NCI-H524 treated with DMSO at 0.1 percent for 48 hours (cell line): ENCODE results near the gene MYO1E.
"Not testable (repeated sequence)": the region's sequence is repeated elsewhere in the genome, so short reads cannot be mapped to it uniquely, and the experiment has no call there.

Source experiments
- DNase-seq: peaks from one replicate; lab custom pipeline; 2025; lab: John Stamatoyannopoulos, UW

Gene MYO1E

DNA sequence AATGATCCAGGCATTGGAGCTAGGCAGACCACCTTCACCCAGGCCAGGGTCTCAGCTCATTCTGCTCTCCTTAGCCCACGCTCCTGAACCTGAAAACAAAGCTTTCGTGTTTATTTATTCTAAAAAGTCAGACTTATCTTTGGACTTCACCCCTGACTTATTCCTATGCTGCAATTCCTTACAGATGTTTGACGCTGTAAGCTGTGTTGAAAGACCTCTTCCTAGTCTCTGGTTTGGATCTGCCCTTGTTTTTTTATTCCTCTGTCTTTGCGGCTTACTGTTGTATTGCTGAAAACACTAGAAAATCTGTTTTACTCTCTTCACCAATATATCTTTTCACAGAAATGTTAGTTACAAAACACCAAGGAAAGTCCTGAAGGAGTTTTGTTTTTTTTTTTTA, 206.5 kb downstream of the MYO1E start:
- no peak for DNase-seq

DNA sequence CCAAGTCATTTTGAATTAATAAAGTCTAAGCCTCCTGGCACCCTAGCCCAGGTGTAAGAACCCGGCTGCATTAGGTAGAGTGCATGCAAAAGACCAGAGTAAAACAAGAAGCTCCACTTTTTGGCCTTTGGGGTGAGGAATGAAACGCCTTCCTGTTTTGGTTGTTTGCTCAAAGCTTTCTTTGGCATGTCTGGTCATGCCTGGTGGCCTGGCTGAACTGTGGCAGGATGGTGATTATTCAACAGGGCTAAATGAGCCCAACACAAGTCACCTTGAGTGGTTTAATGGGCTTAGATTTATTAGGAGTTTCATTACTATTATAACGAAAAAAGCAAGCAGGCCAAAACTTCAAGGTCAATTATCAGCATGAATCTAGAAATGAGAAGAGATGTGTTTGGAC, 206.9 kb downstream of the MYO1E start:
- no peak for DNase-seq

DNA sequence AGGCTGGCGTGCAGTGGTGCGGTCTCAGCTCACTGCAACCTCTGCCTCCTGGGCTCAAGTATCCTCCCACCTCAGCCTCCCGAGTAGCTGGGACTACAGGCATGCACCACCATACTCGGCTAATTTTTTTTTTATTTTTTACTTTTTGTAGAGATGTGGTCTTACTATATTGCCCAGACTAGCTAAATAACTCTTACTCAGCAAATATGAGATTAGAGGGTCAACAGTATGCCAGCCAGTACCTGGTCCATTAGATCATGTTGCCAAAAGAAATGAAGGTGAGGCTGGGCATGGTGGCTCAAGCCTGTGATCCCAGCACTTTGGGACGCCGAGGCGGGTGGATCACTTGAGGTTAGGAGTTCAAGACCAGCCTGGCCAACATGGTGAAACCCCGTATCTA, 210.6 kb downstream of the MYO1E start:
- not testable (repeated sequence) for DNase-seq

DNA sequence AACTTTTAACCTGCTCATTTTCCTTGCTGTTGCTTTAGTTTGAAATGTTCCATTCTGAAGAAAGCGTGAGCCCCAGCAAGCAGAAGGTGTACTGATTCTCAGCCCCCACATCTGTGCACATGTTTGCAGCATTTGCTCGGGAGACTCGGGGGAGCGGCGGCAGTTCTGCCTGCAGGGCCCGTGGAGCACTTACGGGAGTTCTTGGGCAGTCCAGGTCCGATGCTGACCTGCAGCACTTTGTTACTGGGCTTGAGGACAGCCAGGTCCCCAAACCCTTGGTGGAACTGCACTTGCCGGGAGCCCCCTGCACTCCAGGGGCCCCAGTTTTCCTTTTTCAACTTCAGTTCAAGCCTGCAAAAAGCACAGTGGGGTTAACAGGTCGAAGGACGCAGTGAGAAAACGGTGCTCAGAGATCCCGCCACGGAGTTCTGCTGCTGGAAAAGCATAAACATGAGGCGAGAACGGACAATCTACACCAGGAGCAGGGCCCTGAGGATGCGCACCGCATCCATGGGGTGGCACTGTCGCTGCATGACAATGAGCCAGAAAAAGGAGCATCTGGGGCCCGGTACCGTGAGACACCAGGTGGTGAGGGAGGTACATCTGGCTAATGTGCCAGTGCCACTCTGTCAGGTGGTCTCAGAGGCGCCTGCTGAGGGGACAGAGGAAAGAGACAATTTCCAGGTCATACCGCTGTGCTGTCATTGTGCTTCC, 211.6 kb downstream of the MYO1E start:
- DNase-seq, result peak; percentile 28

DNA sequence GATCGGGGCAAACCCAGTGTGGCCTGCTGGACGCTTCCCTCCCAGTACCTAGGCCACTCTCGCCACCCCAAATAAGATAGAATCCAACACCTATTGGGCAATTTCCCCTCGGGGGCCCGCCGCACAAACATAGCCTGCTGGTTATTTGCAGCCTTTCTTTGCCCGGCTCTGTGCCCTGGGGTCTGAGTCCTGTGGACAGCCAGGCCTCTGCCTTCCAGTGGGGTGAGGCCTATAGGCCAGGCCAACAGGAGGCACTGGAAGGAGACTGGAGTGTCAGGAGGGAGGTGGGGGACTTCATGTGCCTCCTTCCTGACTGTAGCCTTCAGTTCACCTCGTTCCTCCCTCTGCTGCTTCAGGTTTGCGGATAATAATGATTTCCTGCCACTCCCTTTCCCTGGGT, 213.5 kb downstream of the MYO1E start:
- no peak for DNase-seq

DNA sequence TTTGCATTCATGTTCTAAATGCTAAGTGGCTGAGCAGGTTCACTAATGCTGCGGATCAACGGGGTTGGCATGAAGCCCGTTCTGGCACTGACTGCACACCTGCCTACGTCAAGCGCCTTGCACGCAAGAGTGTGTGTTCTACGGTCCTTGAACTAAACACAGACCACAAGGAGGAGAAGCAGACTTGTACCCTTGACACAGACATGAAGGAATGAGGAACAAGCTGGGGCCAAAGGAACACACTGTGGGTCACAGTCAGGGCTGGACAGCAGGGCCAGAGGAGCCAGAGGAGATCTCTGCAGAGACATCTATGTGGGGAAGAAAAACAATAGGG, 214.0 kb downstream of the MYO1E start:
- DNase-seq, result no peak

DNA sequence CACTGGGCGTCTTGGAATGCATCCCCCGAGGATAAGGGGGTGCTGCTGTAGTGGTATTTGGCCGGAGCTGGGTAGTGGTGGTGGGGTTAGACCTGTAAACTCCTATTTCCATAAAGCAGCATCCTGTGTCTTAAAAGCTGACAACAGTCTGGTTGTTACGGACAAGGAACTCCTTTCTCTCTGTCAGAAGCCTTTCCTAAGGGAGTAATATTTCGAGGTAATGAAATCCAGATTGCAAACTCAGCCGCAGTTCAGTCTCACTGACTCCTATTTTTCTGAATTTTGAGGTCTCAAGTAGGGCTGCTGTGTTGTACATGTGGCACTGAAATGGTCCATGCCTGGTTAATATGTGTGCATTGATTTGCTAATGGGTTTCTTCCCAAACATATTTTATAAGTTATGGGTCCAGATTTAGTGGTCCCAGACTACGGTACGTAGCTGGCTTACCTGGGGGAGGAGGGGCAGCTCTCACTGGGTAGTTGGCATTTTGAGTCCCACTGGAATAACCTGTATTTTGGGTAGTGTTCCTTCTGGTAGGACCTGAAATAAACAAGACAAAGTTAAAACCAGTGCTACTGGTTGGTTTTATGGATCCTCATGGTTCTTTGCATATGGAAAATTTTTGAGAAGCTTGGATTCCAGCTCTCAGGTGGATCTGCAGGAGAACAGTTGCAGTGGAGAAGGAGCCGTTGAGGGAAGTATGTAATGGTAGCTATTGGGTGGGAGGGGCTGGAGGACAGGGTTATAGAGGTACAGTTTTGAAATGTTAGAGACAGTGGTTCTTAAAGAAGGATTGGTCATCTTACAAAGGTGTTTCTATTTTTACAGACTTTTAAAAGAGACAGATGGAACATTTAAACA, 214.6 kb downstream of the MYO1E start:
- DNase-seq, result no peak

DNA sequence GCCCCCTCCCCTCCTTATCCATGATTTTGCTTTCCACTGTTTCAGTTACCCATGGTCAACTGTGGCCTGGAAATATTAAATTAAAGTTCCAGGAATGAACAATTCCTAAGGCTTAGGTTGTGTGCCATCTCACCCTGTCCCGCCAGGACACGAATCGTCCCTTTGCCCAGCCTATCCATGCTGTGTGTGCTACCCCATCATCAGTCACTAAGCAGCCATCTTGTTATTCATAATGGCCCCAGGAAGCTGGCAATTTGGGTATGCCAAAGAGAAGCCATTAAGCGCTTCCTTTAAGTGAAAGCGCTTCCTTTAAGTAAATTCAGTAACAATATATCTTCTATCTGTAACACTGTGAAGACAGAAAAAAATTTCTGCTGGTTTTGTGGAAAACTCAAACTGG, 215.3 kb downstream of the MYO1E start:
- DNase-seq, result no peak

DNA sequence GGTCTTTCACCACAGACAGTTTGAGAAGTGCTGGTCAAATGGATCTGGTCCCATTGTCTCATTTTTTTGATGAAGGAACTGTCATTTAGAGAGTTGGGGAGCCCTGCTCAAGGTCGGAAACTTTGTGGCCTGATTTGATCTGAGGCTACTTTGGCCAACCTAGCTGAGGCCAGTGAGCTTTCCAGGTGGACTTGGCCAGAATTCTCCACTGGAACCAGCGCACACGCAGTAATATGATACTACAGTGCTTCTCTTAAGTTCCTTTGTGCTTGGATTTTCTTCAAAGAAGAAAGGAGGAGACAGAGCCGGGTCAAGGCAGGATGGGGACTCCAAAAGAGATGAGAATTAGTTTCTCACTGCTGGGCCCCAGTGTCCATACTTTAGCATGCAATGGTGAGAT, 217.2 kb downstream of the MYO1E start:
- no peak for DNase-seq

DNA sequence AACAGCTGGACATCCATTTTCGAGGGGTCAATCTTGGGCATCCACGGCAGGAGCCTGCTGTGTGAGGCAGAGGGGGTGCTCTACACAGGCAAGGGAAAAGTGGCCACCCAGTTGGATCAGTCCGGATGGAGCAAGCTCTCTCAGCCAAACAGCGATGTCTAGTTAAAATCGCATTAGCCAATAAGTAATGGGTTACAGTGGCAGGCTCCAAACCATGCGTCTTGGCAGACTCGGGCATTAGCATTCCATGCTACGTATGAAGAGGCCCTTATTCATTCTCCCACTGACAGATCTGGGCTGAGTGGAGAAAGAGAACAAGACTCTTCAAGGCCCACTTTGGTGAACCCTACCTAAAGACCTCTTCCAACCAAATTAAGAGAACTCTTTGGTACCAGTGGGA, 218.4 kb downstream of the MYO1E start:
- DNase-seq, result no peak

DNA sequence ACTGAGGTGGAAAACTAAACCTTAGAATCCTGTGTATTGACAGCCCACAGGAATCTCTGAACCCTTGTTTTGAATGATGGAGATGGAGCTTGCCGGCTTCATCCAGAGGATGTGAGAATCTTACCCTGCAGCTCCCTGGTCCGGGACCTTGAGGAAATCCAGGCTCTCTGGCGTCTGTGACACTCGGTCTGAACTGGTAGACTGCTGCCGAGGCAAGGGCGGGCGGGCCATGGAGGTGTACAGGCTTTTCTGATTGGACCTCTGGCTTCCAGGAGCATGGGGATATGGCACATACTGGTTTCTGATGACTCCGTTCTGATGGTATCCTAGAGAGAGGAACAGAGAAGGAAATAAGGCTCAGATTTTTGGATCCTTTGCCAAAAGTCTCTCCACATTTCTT, 219.2 kb downstream of the MYO1E start:
- no peak for DNase-seq

DNA sequence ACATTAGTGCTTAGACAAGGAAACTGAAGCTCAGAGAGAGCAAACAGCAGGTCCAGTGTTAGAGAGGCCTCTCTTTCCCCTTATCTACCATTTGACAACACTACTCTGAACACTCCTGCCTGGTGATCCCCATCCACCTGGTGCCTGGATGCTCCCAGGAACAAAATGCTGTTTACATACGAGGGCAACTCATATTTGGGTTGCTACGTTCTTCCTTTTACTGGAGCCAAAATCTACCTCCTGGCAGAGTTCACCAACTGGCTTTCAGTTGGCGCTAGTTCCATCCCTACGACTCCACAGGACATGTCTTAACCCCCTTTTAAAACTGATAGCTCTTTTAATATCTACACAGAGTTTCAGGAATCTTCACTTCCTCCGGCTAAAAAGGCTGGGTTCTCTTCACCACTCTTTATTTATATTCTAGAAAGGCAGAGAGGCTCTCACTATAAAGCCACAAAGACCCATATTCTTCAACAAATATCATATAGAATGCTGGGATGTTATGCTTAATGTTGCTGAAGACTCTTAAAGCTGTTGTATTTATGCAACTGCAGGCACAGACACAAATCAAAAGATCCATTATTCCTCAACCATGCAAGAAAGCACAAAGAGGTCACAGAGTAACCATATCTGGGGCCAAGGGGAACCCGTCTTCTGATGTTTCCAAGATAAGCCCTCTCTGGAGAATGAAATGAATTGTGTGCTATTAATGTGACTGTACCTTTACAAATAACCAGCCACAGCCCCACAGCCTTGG, 219.8 kb downstream of the MYO1E start:
- no peak for DNase-seq

DNA sequence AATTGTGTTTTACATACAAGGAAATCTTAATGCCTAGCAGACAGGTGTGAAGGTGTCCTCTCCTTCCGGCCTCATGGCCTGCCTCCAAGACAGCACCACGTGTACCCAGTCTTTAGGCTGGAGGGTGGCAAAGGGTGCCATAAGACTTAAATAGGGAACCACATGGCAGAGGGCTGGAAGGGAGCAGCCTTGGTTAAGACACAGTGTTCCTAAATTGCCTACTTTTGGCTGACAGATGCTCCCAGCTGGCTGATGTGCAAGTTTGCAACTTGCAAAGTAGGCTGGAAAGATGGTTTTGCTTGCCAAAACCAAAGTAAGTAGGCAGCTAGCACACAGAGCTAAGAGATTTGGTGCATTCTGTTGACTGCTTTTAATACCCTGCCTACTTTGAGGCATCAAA, 222.5 kb downstream of the MYO1E start:
- no peak for DNase-seq

DNA sequence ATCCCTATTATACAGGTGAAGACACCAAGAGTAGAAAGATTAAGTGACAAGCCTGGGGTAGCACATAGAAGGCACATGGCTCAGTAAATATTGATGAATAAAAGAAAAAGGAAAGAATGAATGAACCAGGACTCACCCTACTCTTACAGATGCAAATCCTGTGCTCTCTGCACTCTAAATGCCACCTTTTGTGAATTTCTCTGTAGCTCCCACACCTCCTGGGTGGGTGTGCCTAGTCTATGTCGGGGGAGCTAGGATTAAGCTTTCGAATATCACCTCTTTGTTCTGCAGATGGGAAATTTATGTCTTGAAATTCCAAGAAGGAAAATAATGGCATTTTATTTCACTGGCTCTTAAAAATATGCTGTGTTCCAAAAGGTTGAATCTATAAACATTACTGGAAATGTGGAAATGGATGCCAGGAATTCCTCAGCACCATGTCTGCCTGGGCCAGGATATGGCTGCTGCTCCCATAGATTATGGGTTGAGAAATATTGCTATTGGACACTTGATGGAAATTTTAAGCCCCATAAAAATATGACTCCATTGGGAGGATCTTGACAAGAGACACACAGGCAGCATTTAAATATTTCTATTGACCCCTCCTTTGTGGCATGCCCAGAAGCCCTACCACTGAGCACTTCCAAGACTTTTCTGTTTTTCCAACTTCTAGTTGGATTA, 224.4 kb downstream of the MYO1E start:
- no peak for DNase-seq

DNA sequence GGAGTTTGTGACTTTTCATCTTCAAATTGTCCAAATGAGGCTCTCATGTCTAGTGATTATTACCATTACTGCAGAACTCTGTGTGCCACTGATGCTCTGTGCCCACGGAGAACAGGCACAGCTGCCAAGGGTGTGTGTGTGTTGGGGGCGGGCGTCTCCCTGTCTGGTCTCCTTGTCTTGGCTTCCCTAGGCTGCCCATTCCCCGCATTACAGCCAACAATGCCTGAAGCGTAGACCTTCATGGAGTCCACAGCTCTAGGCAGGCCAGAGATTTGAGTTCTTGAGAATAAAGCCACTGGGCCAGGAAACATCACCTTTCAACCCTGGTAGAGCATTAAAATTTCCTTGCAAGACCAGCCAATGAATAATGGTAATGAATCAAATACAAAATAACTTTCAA, 225.0 kb downstream of the MYO1E start:
- no peak for DNase-seq

DNA sequence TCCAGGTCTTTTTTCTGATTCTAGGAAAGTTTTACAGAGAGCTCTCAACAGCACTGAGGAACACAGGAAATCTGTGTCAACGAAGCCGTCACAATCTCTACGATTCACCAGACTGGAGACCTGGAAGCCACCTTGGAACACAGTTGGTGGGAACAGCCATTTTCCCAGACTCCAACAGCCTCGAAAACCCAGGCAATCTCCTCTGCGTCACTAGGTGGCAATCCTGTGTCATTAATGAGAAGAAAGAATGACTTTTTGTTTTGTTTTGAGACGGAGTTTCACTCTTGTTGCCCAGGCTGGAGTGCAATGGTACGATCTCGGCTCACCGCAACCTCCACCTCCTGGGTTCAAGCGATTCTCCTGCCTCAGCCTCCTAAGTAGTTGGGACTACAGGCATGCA, 228.1 kb downstream of the MYO1E start:
- not testable (repeated sequence) for DNase-seq

DNA sequence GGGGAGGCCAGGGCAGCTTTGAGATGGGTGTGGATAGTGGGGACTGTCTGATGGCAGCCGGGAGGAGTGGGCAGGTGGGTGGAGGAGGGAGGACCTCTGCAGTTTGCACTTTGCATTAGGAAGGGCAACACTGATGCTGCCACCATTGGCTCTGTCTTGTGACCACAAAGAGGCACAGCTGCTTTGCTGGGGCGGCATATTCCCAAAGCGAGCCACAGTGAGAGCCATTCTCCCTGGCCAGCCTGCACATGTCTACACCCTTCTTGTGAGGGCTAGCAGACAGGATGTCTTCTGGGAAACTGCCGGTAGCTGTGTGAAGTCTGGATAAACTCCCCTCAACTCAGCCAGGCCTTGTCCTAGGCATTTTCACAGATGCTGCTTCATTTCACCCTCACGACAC, 229.4 kb downstream of the MYO1E start:
- DNase-seq, result no peak

DNA sequence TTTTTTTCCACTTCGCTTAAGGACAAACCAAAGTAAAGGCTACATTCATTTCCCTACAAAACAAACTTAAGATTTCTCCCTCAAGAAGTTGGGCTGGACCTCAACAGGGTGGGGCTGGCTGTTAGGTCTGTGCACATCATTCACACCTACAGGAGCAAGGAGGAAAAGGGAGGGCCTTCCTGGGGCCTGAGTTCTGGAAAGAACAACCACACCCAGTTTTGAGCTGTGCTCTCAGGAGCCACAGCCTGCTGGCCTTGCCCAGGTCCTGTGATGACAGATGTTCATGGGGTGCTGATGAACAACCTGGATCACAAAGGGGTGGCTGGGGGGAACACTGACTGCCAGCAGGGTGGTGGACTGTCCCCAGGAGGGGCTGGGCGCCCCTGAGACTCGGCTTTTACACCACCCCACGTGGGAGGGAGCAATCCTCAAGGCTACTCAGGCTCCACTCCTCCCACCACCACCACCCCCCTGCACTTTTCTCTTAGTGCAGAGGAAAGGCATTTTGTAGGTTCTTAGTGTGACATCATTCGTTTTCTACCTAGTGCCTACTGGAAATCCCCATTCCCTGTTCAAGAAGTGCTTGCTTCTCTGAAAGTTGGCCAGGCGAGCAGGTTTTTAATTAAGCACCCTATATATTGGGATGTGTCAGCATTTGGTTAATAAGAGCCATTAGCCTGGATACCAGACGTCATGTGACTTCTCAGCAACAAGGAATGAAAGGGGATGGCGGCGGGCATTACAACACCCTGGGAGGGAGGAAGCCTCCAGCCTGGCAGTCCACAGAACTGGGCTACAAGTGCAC, 232.0 kb downstream of the MYO1E start:
- no peak for DNase-seq

DNA sequence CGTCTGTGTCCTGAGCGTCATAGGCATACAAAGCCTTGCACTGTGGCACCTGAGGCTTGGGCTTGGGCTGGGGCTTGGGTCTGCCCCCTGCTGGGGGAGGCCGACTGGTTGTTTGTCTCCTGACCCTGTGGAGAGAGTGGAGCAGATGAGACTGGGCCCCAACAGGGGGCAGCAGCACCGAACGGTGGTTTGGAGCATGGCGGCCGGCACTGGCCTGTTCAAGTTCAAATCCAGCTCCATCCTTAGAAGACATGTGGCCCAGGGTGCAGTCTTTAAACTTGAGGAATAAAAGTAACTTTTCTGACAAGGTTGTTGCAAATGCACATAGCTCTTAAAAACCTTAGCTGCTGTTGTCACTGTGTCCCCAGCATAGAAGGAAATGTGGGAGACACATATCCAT, 234.4 kb downstream of the MYO1E start:
- no peak for DNase-seq

DNA sequence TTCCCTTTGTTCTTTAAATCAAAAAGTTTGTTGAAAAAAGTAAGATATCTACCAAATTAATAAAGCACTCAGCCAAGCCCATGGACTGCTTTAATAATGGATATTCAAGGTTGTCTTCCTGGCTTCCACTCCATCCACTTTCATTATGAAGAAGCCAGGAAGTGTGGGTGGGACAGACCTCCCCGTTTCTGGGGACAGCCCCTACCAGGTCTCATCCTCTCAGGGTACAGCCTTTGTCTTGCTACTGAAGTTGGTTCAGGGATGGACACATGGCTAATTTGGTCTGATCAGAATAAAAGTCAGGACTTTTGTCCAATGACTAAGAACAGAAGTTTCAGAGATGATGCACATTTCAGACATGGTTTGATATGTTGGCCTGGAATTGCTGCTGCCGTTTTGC, 235.1 kb downstream of the MYO1E start:
- no peak for DNase-seq

DNA sequence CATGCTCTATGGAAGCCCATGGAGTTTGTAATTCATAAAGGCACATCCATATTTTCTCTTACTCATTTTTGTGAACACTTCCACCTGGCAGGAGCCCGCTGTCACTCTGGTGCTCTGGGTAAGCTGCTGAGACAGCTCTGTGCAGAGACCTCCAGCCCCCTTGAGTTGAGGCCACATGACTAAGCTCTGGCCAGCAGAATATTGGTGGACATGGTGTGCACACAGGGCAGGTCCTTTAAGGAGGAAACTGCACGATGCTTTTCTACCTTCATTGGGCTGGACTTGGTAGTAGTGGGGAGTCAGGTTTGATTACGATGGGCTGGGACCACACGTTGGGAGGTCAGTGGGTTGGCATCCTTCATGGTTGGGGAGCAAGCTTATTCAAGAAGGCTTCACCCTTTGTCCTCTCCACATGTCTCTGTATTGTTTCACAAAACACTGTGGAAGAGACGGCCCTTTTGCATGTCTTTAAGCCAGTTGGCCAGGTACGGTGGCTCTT, 238.7 kb downstream of the MYO1E start:
- DNase-seq, result no peak
